ENCODE data around the gene TPP2.

DNA sequence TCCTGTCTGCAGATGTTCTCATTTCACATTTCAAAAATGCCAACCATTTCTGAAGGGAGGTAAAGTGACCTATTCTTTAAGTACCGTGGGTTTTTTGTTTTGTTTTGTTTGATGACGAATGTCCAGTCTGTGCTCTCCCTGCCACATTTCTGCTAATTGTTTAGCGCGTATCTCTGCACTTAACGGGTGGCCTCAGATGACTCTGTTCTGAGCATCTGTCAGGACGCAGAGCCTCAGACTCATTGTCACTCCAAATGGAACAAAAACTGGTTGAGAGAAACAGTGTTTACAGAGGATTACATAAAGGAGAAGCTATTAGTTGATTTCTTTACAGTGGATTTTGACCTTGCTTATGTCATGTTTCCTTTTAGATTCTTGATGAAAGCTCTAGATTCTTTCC, 23.7 kb downstream of the TPP2 start:
- TF ChIP-seq, protein P1, sequence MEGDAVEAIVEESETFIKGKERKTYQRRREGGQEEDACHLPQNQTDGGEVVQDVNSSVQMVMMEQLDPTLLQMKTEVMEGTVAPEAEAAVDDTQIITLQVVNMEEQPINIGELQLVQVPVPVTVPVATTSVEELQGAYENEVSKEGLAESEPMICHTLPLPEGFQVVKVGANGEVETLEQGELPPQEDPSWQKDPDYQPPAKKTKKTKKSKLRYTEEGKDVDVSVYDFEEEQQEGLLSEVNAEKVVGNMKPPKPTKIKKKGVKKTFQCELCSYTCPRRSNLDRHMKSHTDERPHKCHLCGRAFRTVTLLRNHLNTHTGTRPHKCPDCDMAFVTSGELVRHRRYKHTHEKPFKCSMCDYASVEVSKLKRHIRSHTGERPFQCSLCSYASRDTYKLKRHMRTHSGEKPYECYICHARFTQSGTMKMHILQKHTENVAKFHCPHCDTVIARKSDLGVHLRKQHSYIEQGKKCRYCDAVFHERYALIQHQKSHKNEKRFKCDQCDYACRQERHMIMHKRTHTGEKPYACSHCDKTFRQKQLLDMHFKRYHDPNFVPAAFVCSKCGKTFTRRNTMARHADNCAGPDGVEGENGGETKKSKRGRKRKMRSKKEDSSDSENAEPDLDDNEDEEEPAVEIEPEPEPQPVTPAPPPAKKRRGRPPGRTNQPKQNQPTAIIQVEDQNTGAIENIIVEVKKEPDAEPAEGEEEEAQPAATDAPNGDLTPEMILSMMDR (IDR thresholded peaks at IDR 0.05): no peak
- TF ChIP-seq POLR2A (IDR thresholded peaks at IDR 0.05): no peak

Measured in right lobe of liver (tissue), 4 donors.